ENCODE measurements around the gene XYLT2. TPM values are rescaled to one million over a fixed set of nuclear protein-coding genes. Genes with fewer than 3 reads are reported as not detected.

XYLT2 gene
- total and polyA plus RNA-seq, 10 donors, result 10.0 to 27.3 (median 19.6) TPM

- no peak overlapping the region for H3K4me3 ChIP-seq
- H3K36me3 ChIP-seq, result no peaks in the 10 kb centered on the region
- DNase-seq, result no peak
- intact Hi-C loops (cut with DNase I; ENCODE audit: low total_unique reads), result no loop called here
- H3K27me3 ChIP-seq (replicated peaks in 1 of 7), result peaks cover 0 to 15% (median 0%) of the 10 kb centered on the region in 7 donors
- TF ChIP-seq POLR2AphosphoS5 (IDR thresholded peaks at IDR 0.05) (no peak), POLR2A (IDR thresholded peaks at IDR 0.05) (no peak)
- TF ChIP-seq, protein P1, sequence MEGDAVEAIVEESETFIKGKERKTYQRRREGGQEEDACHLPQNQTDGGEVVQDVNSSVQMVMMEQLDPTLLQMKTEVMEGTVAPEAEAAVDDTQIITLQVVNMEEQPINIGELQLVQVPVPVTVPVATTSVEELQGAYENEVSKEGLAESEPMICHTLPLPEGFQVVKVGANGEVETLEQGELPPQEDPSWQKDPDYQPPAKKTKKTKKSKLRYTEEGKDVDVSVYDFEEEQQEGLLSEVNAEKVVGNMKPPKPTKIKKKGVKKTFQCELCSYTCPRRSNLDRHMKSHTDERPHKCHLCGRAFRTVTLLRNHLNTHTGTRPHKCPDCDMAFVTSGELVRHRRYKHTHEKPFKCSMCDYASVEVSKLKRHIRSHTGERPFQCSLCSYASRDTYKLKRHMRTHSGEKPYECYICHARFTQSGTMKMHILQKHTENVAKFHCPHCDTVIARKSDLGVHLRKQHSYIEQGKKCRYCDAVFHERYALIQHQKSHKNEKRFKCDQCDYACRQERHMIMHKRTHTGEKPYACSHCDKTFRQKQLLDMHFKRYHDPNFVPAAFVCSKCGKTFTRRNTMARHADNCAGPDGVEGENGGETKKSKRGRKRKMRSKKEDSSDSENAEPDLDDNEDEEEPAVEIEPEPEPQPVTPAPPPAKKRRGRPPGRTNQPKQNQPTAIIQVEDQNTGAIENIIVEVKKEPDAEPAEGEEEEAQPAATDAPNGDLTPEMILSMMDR (IDR thresholded peaks at IDR 0.05 in 8 of 11, conservative IDR thresholded peaks at IDR 0.05 in 3 of 11), result no peak
- H3K9me3 ChIP-seq, result peaks cover 0 to 19% (median 14%) of the 10 kb centered on the region in 8 donors
- peaks cover 0 to 13% (median 0%) of the 10 kb centered on the region in 6 donors for H3K4me1 ChIP-seq
- WGBS, 5 donors, result 65 to 97% (median 90%) methylated on average over 2 of the region's 2 CpGs
- no peak overlapping the region for H3K27ac ChIP-seq
Observed at GRCh38 chr17:50337956-50338355, 8.0 kb upstream of the XYLT2 start.

DNA sequence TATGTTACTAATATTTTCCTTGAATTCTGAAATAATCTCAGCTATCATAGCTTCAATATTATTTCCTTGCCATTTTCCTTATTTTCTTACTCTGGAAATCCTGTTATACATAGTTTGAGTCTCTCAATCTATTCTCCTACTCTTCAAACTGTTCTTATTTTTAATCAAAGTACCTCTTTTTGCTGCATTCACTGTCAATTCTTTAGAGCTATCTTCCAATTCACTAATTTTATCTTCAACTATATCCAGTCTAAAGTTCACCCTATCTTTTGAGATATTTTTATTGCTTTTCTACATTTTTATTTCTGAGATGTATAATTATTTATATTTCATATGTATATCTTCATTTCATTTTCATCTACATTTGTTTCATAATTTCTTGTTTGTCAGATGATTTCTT, 7.3 kb upstream of the XYLT2 start:
- peaks cover 0 to 10% (median 0%) of the 10 kb centered on the region in 7 donors for H3K27me3 ChIP-seq (replicated peaks in 1 of 7)
- H3K36me3 ChIP-seq, result no peaks in the 10 kb centered on the region
- no peak for DNase-seq
- peaks cover 0 to 19% (median 14%) of the 10 kb centered on the region in 8 donors for H3K9me3 ChIP-seq
- peaks cover 0 to 6% (median 0%) of the 10 kb centered on the region in 6 donors for H3K4me1 ChIP-seq
- H3K27ac ChIP-seq, result no peak overlapping the region
- TF ChIP-seq POLR2AphosphoS5 (IDR thresholded peaks at IDR 0.05) (no peak), POLR2A (IDR thresholded peaks at IDR 0.05) (no peak)
- TF ChIP-seq, protein P1 (IDR thresholded peaks at IDR 0.05 in 8 of 11, conservative IDR thresholded peaks at IDR 0.05 in 3 of 11), result no peak
- intact Hi-C loops (cut with DNase I; ENCODE audit: low total_unique reads), result no loop called here
- H3K4me3 ChIP-seq, result no peak overlapping the region

DNA sequence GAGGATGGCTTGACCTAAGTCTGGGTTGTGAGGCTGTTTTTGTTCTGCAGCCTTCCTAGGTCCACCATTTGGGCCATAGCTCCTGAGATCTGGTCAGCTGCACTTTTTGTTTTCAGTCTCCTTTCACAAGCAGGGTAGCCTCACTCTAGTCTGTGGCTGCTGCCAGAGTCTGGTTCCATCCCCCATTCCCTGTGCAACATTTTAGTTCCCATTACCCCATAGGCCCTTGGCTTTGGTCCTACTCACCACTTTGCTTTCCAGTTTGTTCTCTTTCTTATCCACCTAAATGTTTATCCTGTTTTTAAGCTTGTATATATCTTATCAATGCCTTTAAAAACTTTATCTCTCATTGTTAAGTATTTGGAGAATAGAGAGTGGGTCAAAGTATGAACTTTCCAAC, 6.5 kb upstream of the XYLT2 start:
- intact Hi-C loops (cut with DNase I; ENCODE audit: low total_unique reads), result no loop called here
- Histone ChIP-seq H3K4me3 (no peak overlapping the region), H3K27me3 (replicated peaks in 1 of 7) (peaks cover 0 to 9% (median 0%) of the 10 kb centered on the region in 7 donors), H3K27ac (no peak overlapping the region), H3K9me3 (peaks cover 0 to 19% (median 14%) of the 10 kb centered on the region in 8 donors), H3K4me1 (peaks cover 0 to under 1% (median 0%) of the 10 kb centered on the region in 6 donors), H3K36me3 (no peaks in the 10 kb centered on the region)
- no peak for DNase-seq
- TF ChIP-seq, protein P1 (IDR thresholded peaks at IDR 0.05 in 8 of 11, conservative IDR thresholded peaks at IDR 0.05 in 3 of 11), result no peak
- no peak for TF ChIP-seq POLR2AphosphoS5 (IDR thresholded peaks at IDR 0.05)
- TF ChIP-seq POLR2A (IDR thresholded peaks at IDR 0.05), result no peak

GRCh38 chr17:50344731-50345365, 1.1 kb upstream of the XYLT2 start:
- intact Hi-C loops (cut with DNase I; ENCODE audit: low total_unique reads), result no loop called here
- Histone ChIP-seq H3K27ac (peak overlapping the region in 3 of 8 donors; percentile 55 to 83 (median 80)), H3K27me3 (replicated peaks in 1 of 7) (no peaks in the 10 kb centered on the region), H3K36me3 (no peaks in the 10 kb centered on the region), H3K9me3 (no peaks in the 10 kb centered on the region), H3K4me1 (peaks cover 14 to 45% (median 36%) of the 10 kb centered on the region in 6 donors), H3K4me3 (peak overlapping the region in 1 of 8 donors; percentile 94)
- TF ChIP-seq POLR2AphosphoS5 (IDR thresholded peaks at IDR 0.05), result no peak
- TF ChIP-seq, protein P1 (IDR thresholded peaks at IDR 0.05 in 8 of 11, conservative IDR thresholded peaks at IDR 0.05 in 3 of 11), result no peak
- DNase-seq, result no peak
- 65 to 73% (median 69%) methylated on average over 13 of the region's 13 CpGs for WGBS, 5 donors

All from spleen (tissue), 11 donors.